ENCODE measurements around the gene CDIPT. TPM values are rescaled to one million over a fixed set of nuclear protein-coding genes. Genes with fewer than 3 reads are reported as not detected.
"Not testable (repeated sequence)": the region's sequence is repeated elsewhere in the genome, so short reads cannot be mapped to it uniquely, and the experiment has no call there.

CDIPT gene
- total RNA-seq, 1 donor from 2014 or later, result 88.1 TPM

DNA sequence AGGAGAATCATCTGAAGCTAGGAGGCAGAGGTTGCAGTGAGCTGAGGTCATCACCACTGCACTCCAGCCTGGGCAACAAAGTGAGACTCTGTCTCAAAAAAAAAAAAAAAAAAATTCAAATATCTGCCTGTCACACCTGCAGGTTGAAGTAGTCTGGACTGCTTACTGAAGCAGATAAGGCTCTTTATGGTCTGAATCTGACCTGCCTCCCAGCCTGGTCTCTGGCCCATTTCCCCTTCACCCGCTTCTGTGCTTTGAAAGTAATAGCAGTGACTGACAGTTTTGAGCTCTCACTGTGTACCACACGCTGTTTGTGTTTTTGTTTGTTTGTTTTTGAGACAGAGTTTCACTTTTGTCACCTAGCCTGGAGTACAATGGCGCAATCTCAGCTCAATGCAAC is 30.5 kb upstream of the CDIPT start:
- Histone ChIP-seq H3K4me2 (ENCODE audit: low read length) (no peak overlapping the region), H4K20me1 (ENCODE audit: insufficient read depth, low read length) (peaks cover 6% of the 10 kb centered on the region), H3K27ac (ENCODE audit: low read depth, low read length) (no peak overlapping the region), H3K9ac (ENCODE audit: low read length) (no peak overlapping the region), H3K36me3 (ENCODE audit: insufficient read depth, low read length) (no peaks in the 10 kb centered on the region), H3K4me1 (ENCODE audit: insufficient read depth, low read length) (peaks cover 5% of the 10 kb centered on the region), H3K9me3 (ENCODE audit: insufficient read depth, low read depth, low read length) (no peaks in the 10 kb centered on the region), H3K79me2 (ENCODE audit: insufficient read depth, low read length) (no peaks in the 10 kb centered on the region), H3K4me3 (ENCODE audit: insufficient read depth, low read depth, low read length) (no peak overlapping the region), H3K27me3 (ENCODE audit: insufficient read depth, low read length) (peaks cover 6% of the 10 kb centered on the region), H2AFZ (ENCODE audit: low read depth, low read length) (no peak overlapping the region)
- Mint-ChIP-seq H3K36me3 (ENCODE audit: low read depth, unreplicated experiment) (peaks cover 8% of the 10 kb centered on the region), H3K4me1 (ENCODE audit: low read depth, unreplicated experiment) (peaks cover 6% of the 10 kb centered on the region), H3K27ac (ENCODE audit: unreplicated experiment) (no peak overlapping the region), H3K27me3 (ENCODE audit: low read depth, unreplicated experiment) (no peaks in the 10 kb centered on the region), H3K4me3 (ENCODE audit: unreplicated experiment) (no peak overlapping the region), H3K9me3 (ENCODE audit: unreplicated experiment) (no peaks in the 10 kb centered on the region)
- TF ChIP-seq, protein P1, sequence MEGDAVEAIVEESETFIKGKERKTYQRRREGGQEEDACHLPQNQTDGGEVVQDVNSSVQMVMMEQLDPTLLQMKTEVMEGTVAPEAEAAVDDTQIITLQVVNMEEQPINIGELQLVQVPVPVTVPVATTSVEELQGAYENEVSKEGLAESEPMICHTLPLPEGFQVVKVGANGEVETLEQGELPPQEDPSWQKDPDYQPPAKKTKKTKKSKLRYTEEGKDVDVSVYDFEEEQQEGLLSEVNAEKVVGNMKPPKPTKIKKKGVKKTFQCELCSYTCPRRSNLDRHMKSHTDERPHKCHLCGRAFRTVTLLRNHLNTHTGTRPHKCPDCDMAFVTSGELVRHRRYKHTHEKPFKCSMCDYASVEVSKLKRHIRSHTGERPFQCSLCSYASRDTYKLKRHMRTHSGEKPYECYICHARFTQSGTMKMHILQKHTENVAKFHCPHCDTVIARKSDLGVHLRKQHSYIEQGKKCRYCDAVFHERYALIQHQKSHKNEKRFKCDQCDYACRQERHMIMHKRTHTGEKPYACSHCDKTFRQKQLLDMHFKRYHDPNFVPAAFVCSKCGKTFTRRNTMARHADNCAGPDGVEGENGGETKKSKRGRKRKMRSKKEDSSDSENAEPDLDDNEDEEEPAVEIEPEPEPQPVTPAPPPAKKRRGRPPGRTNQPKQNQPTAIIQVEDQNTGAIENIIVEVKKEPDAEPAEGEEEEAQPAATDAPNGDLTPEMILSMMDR (IDR thresholded peaks at IDR 0.05; ENCODE audit: insufficient read depth, low read depth, low read length), result no peak
- TF ChIP-seq EZH2 (IDR thresholded peaks at IDR 0.05; ENCODE audit: insufficient read depth, low read length), result no peak
- DNase-seq (ENCODE audit: low read depth) (no peak), FAIRE-seq (no peak)

DNA sequence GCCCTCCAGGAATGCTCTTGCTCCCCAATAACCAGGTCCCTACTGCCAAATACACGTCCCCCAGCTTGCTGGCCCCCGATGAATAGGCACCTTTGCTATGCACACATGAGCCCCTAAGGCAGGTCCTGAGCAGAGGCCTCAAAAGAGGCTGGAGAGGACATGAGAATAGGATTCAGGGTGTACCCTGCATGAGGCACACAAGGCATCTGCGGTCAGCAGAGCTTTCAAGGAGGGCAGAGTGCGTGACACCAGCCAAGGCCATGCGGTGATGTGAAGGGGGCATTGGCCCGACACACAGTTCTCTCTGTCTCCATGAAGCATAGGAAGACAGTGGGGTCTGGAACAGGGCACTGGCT is 29.4 kb upstream of the CDIPT start:
- Mint-ChIP-seq H3K27ac (ENCODE audit: unreplicated experiment) (no peak overlapping the region), H3K9me3 (ENCODE audit: unreplicated experiment) (no peaks in the 10 kb centered on the region), H3K27me3 (ENCODE audit: low read depth, unreplicated experiment) (no peaks in the 10 kb centered on the region), H3K36me3 (ENCODE audit: low read depth, unreplicated experiment) (peaks cover 8% of the 10 kb centered on the region), H3K4me1 (ENCODE audit: low read depth, unreplicated experiment) (no peaks in the 10 kb centered on the region), H3K4me3 (ENCODE audit: unreplicated experiment) (no peak overlapping the region)
- no peaks in the 10 kb centered on the region for H3K4me1 ChIP-seq (ENCODE audit: insufficient read depth, low read length)
- H3K36me3 ChIP-seq (ENCODE audit: insufficient read depth, low read length), result no peaks in the 10 kb centered on the region
- H3K79me2 ChIP-seq (ENCODE audit: insufficient read depth, low read length), result no peaks in the 10 kb centered on the region
- H3K9ac ChIP-seq (ENCODE audit: low read length), result no peak overlapping the region
- H3K9me3 ChIP-seq (ENCODE audit: insufficient read depth, low read depth, low read length), result no peaks in the 10 kb centered on the region
- H3K4me2 ChIP-seq (ENCODE audit: low read length), result no peak overlapping the region
- TF ChIP-seq, protein P1 (IDR thresholded peaks at IDR 0.05; ENCODE audit: insufficient read depth, low read depth, low read length), result no peak
- H3K27ac ChIP-seq (ENCODE audit: low read depth, low read length), result no peak overlapping the region
- no peak for FAIRE-seq
- no peak for DNase-seq (ENCODE audit: low read depth)
- H3K4me3 ChIP-seq (ENCODE audit: insufficient read depth, low read depth, low read length), result no peak overlapping the region
- no peak overlapping the region for H2AFZ ChIP-seq (ENCODE audit: low read depth, low read length)
- H4K20me1 ChIP-seq (ENCODE audit: insufficient read depth, low read length), result peaks cover 3% of the 10 kb centered on the region
- H3K27me3 ChIP-seq (ENCODE audit: insufficient read depth, low read length), result peaks cover 2% of the 10 kb centered on the region

DNA sequence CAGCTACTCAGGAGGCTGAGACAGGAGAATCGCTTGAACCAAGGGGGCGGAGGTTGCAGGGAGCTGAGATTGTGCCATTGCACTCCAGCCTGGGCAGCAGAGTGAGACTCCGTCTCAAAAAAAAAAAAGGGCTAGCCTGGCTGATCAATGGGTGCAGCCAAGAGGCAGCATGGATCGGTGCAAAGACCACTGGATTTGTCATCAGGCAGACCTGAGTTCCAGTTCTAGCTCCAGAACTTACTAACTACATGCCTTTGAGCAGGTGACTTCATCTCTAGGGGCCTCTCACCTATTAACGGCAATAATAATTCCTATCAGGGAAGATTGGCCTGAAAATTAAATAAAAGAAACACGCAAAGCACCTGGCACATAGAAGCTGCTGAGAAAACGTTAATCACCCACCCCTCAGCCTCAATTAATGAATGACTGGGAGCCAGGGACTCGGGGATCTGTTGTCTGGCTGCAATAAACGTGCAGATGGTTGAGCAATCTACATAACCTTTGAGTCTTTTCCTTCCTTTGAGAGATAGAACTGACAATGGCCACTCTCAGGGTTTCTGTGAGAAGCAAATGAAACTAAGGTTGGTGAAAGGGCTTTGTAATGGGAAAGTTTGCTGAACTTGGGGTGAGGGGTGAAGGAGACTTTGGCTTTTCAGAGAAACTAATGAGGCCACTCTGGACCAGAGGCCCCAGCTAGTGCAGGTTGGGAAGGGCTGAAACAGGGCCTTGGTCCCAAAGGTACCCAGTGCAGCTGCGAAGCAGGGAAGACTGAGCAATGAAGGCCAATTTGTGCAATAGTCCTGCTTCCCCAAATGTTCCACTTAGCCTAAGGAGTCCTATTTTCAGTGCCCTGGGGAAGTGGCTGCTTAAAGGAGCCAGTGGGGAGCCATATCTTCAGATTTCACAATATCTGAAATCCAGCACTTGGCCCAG is 28.8 kb upstream of the CDIPT start:
- H2AFZ ChIP-seq (ENCODE audit: low read depth, low read length), result no peak overlapping the region
- Mint-ChIP-seq H3K4me3 (ENCODE audit: unreplicated experiment) (no peak overlapping the region), H3K27ac (ENCODE audit: unreplicated experiment) (no peak overlapping the region), H3K36me3 (ENCODE audit: low read depth, unreplicated experiment) (peaks cover 8% of the 10 kb centered on the region), H3K9me3 (ENCODE audit: unreplicated experiment) (no peaks in the 10 kb centered on the region), H3K27me3 (ENCODE audit: low read depth, unreplicated experiment) (no peaks in the 10 kb centered on the region), H3K4me1 (ENCODE audit: low read depth, unreplicated experiment) (no peaks in the 10 kb centered on the region)
- no peaks in the 10 kb centered on the region for H3K36me3 ChIP-seq (ENCODE audit: insufficient read depth, low read length)
- no peak overlapping the region for H3K27ac ChIP-seq (ENCODE audit: low read depth, low read length)
- no peaks in the 10 kb centered on the region for H3K9me3 ChIP-seq (ENCODE audit: insufficient read depth, low read depth, low read length)
- no peak overlapping the region for H3K9ac ChIP-seq (ENCODE audit: low read length)
- DNase-seq (ENCODE audit: low read depth), result no peak
- TF ChIP-seq, protein P1 (IDR thresholded peaks at IDR 0.05; ENCODE audit: insufficient read depth, low read depth, low read length), result no peak
- no peak for FAIRE-seq
- no peak overlapping the region for H3K4me2 ChIP-seq (ENCODE audit: low read length)
- no peaks in the 10 kb centered on the region for H3K27me3 ChIP-seq (ENCODE audit: insufficient read depth, low read length)
- H3K4me1 ChIP-seq (ENCODE audit: insufficient read depth, low read length), result no peaks in the 10 kb centered on the region
- no peaks in the 10 kb centered on the region for H3K79me2 ChIP-seq (ENCODE audit: insufficient read depth, low read length)
- no peaks in the 10 kb centered on the region for H4K20me1 ChIP-seq (ENCODE audit: insufficient read depth, low read length)
- H3K4me3 ChIP-seq (ENCODE audit: insufficient read depth, low read depth, low read length), result no peak overlapping the region

DNA sequence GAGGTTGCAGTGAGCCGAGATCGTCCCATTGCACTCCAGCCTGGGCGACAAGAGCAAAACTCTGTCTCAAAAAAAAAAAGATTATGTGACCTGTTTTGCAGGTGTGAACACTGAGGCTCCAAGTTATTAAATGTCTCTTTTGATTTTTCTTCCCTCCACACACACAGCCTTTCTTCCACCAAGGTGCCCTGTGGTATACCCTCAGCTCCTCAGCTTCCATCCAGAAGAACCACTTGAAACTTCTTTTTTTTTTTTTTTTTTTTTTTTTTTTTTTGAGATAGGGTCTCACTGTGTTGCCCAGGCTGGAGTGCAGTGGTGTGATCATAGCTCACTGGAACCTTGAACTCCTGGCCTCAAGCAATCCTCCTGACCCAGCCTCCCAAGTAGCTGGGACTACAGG is 26.3 kb upstream of the CDIPT start:
- not testable (repeated sequence) for FAIRE-seq; H3K4me1 Mint-ChIP-seq (ENCODE audit: low read depth, unreplicated experiment); H3K27me3 ChIP-seq (ENCODE audit: insufficient read depth, low read length); H3K9me3 ChIP-seq (ENCODE audit: insufficient read depth, low read depth, low read length); H3K36me3 Mint-ChIP-seq (ENCODE audit: low read depth, unreplicated experiment); H3K36me3 ChIP-seq (ENCODE audit: insufficient read depth, low read length); H3K4me3 ChIP-seq (ENCODE audit: insufficient read depth, low read depth, low read length); H3K27ac ChIP-seq (ENCODE audit: low read depth, low read length); H3K9ac ChIP-seq (ENCODE audit: low read length); H3K4me1 ChIP-seq (ENCODE audit: insufficient read depth, low read length); H3K27me3 Mint-ChIP-seq (ENCODE audit: low read depth, unreplicated experiment); H3K79me2 ChIP-seq (ENCODE audit: insufficient read depth, low read length); H3K4me3 Mint-ChIP-seq (ENCODE audit: unreplicated experiment); H3K27ac Mint-ChIP-seq (ENCODE audit: unreplicated experiment); DNase-seq (ENCODE audit: low read depth); H4K20me1 ChIP-seq (ENCODE audit: insufficient read depth, low read length); H3K9me3 Mint-ChIP-seq (ENCODE audit: unreplicated experiment); H3K4me2 ChIP-seq (ENCODE audit: low read length); H2AFZ ChIP-seq (ENCODE audit: low read depth, low read length)
